Islet precursor cell (in vitro differentiated cells): ENCODE results near the gene TSPAN19.
"Not testable (repeated sequence)": the region's sequence is repeated elsewhere in the genome, so short reads cannot be mapped to it uniquely, and the experiment has no call there.

ENCODE experiments used
- DNase-seq: peaks from one replicate; pipeline ENCODE4 v3.0.0-alpha.2; 2018

The TSPAN19 gene

GRCh38 chr12:85036234-85036707 lies at the start of gene TSPAN19, which contains the start of gene LRRIQ1:
Gene TSPAN19 (minus strand): TSS chr12:85036277. CDS start chr12:85029946, 6,331 bp downstream.
Gene LRRIQ1 (plus strand): TSS chr12:85036351. CDS start chr12:85038177, 1,826 bp downstream.
- DNase-seq, result peak; percentile 95

- no peak for DNase-seq
Measured at GRCh38 chr12:85085066-85085465, 49.0 kb upstream of the TSPAN19 start.

GRCh38 chr12:85076688-85077430 lies 40.8 kb upstream of the TSPAN19 start:
- no peak for DNase-seq

GRCh38 chr12:85072826-85073225 lies 36.7 kb upstream of the TSPAN19 start:
- DNase-seq, result no peak

- DNase-seq, result no peak
Measured at GRCh38 chr12:85065837-85066482, 29.9 kb upstream of the TSPAN19 start.

- DNase-seq, result no peak
Measured at GRCh38 chr12:85060916-85061315, 24.8 kb upstream of the TSPAN19 start.

- no peak for DNase-seq
Measured at GRCh38 chr12:85059594-85059993, 23.5 kb upstream of the TSPAN19 start.

GRCh38 chr12:85058339-85058738 lies 22.3 kb upstream of the TSPAN19 start:
- no peak for DNase-seq

GRCh38 chr12:85057370-85057963 lies 21.4 kb upstream of the TSPAN19 start:
- DNase-seq, result peak; percentile 64

GRCh38 chr12:85043829-85044228 lies 7.8 kb upstream of the TSPAN19 start:
- no peak for DNase-seq

GRCh38 chr12:85041395-85041794 lies 5.3 kb upstream of the TSPAN19 start:
- no peak for DNase-seq

GRCh38 chr12:85036733-85037132 lies 656 bp upstream of the TSPAN19 start:
- no peak for DNase-seq

- no peak for DNase-seq
Measured at GRCh38 chr12:85029456-85029855, 6.6 kb downstream of the TSPAN19 start.

GRCh38 chr12:85018098-85018497 lies 18.0 kb downstream of the TSPAN19 start:
- no peak for DNase-seq

GRCh38 chr12:85017618-85018017 lies 18.5 kb downstream of the TSPAN19 start:
- DNase-seq, result no peak

- no peak for DNase-seq
Measured at GRCh38 chr12:85017133-85017532, 18.9 kb downstream of the TSPAN19 start.

GRCh38 chr12:85016413-85016812 lies 19.7 kb downstream of the TSPAN19 start:
- peak; percentile 73 for DNase-seq

- no peak for DNase-seq
Measured at GRCh38 chr12:85007836-85008235, 28.2 kb downstream of the TSPAN19 start.

GRCh38 chr12:85006206-85006605 lies 29.9 kb downstream of the TSPAN19 start:
- no peak for DNase-seq

- no peak for DNase-seq
Measured at GRCh38 chr12:85005615-85006014, 30.5 kb downstream of the TSPAN19 start.

- not testable (repeated sequence) for DNase-seq
Measured at GRCh38 chr12:85005047-85005446, 31.0 kb downstream of the TSPAN19 start.

GRCh38 chr12:85004204-85004603 lies 31.9 kb downstream of the TSPAN19 start:
- DNase-seq, result no peak

- no peak for DNase-seq
Measured at GRCh38 chr12:85002778-85003296, 33.2 kb downstream of the TSPAN19 start.

GRCh38 chr12:85000729-85001128 lies 35.3 kb downstream of the TSPAN19 start:
- DNase-seq, result no peak
